HG02642 (cell line): ENCODE data around the gene TBC1D22A.
"Not testable (repeated sequence)": the region's sequence is repeated elsewhere in the genome, so short reads cannot be mapped to it uniquely, and the experiment has no call there.

Source experiments
- ATAC-seq: cut with Tn5 transposase; IDR thresholded peaks from one replicate; pipeline ENCODE4 v1.9.1; 2021; ENCODE audit warnings: mild to moderate bottlenecking; ENCODE audit not compliant: unreplicated experiment, poor library complexity

TBC1D22A gene

GRCh38 chr22:47134222-47134621, 371.8 kb downstream of the TBC1D22A start:
- ATAC-seq, result no peak

- no peak for ATAC-seq
Measured at GRCh38 chr22:47135338-47135737, 372.9 kb downstream of the TBC1D22A start.

- ATAC-seq, result no peak
Measured at GRCh38 chr22:47136050-47136449, 373.6 kb downstream of the TBC1D22A start.

GRCh38 chr22:47136671-47137070, 374.2 kb downstream of the TBC1D22A start:
- no peak for ATAC-seq

- ATAC-seq, result no peak
Measured at GRCh38 chr22:47139013-47139789, 376.8 kb downstream of the TBC1D22A start.

- no peak for ATAC-seq
Measured at GRCh38 chr22:47139790-47140119, 377.3 kb downstream of the TBC1D22A start.

GRCh38 chr22:47140975-47141374, 378.5 kb downstream of the TBC1D22A start:
- not testable (repeated sequence) for ATAC-seq

- ATAC-seq, result no peak
Measured at GRCh38 chr22:47142427-47143046, 380.1 kb downstream of the TBC1D22A start.

GRCh38 chr22:47143249-47143938, 380.9 kb downstream of the TBC1D22A start:
- ATAC-seq, result no peak

- no peak for ATAC-seq
Measured at GRCh38 chr22:47144076-47144765, 381.8 kb downstream of the TBC1D22A start.

- ATAC-seq, result no peak
Measured at GRCh38 chr22:47144791-47145425, 382.5 kb downstream of the TBC1D22A start.

- ATAC-seq, result no peak
Measured at GRCh38 chr22:47145883-47146282, 383.4 kb downstream of the TBC1D22A start.

- no peak for ATAC-seq
Measured at GRCh38 chr22:47146391-47146790, 383.9 kb downstream of the TBC1D22A start.

- ATAC-seq, result no peak
Measured at GRCh38 chr22:47146941-47147340, 384.5 kb downstream of the TBC1D22A start.

- no peak for ATAC-seq
Measured at GRCh38 chr22:47147572-47147971, 385.1 kb downstream of the TBC1D22A start.

- ATAC-seq, result no peak
Measured at GRCh38 chr22:47148510-47148909, 386.1 kb downstream of the TBC1D22A start.

GRCh38 chr22:47148956-47149728, 386.7 kb downstream of the TBC1D22A start:
- no peak for ATAC-seq

- ATAC-seq, result no peak
Measured at GRCh38 chr22:47149976-47150375, 387.5 kb downstream of the TBC1D22A start.

GRCh38 chr22:47150426-47150825, 388.0 kb downstream of the TBC1D22A start:
- no peak for ATAC-seq

- ATAC-seq, result no peak
Measured at GRCh38 chr22:47151064-47151463, 388.6 kb downstream of the TBC1D22A start.
